DOHH2 (cell line): ENCODE measurements around the gene CNOT4.
A peak's percentile ranks its signal among the peaks of the same experiment; 100 is the strongest.

ENCODE experiments used
- H3F3A ChIP-seq: fragments of 200-600 bp; sonication (generic), shearing (Covaris generic); 2 replicates; pipeline ENCODE4 v1.6.0; 2016; ENCODE audit warnings: antibody characterized with exemption, mild to moderate bottlenecking; ENCODE audit not compliant: control insufficient read depth, insufficient read depth
- H3K27ac ChIP-seq: fragments of 200-600 bp; sonication (generic); 2 replicates; pipeline ENCODE4 v1.5.1; 2014; ENCODE audit warnings: low read depth, mild to moderate bottlenecking, low read length, moderate library complexity
- H3K27me3 ChIP-seq: fragments of 200-600 bp; sonication (generic); 2 replicates; pipeline ENCODE4 v1.6.1; 2014; ENCODE audit warnings: mild to moderate bottlenecking, low read length, mixed read lengths; ENCODE audit not compliant: control insufficient read depth
- H3K36me3 ChIP-seq: fragments of 200-600 bp; sonication (generic); 2 replicates; pipeline ENCODE4 v1.6.1; 2014; ENCODE audit warnings: mild to moderate bottlenecking, low read length, moderate library complexity, mixed read lengths; ENCODE audit not compliant: control insufficient read depth
- H3K4me1 ChIP-seq: fragments of 200-600 bp; sonication (generic); 2 replicates; pipeline ENCODE4 v1.6.1; 2014; ENCODE audit warnings: mild to moderate bottlenecking, low read length, mixed read lengths; ENCODE audit not compliant: control insufficient read depth
- H3K4me2 ChIP-seq: fragments of 200-600 bp; sonication (generic); 2 replicates; pipeline ENCODE4 v1.6.0; 2014; ENCODE audit warnings: mild to moderate bottlenecking, low read length, moderate library complexity
- H3K4me3 ChIP-seq: fragments of 200-600 bp; sonication (generic); 2 replicates; pipeline ENCODE4 v1.5.1; 2014; ENCODE audit warnings: mild to moderate bottlenecking, low read length, mixed read lengths
- H3K79me2 ChIP-seq: fragments of 200-600 bp; sonication (generic); 2 replicates; pipeline ENCODE4 v1.6.1; 2014; ENCODE audit warnings: mild to moderate bottlenecking, low read length, mixed read lengths; ENCODE audit not compliant: control insufficient read depth
- H3K9me2 ChIP-seq: fragments of 200-600 bp; sonication (generic); replicated peaks from 2 replicates; pipeline ENCODE4 v1.6.1; 2014; ENCODE audit warnings: mild to moderate bottlenecking, low read length, mixed read lengths; ENCODE audit not compliant: control insufficient read depth
- H3K9me3 ChIP-seq: fragments of 200-600 bp; sonication (generic); 2 replicates; pipeline ENCODE4 v1.6.1; 2014; ENCODE audit warnings: antibody characterized with exemption, low read length, mixed read lengths; ENCODE audit not compliant: control insufficient read depth, insufficient read depth
- H4K20me1 ChIP-seq: fragments of 200-600 bp; sonication (generic); 2 replicates; pipeline ENCODE4 v1.6.0; 2014; ENCODE audit warnings: low read depth, mild to moderate bottlenecking, antibody characterized with exemption, low read length, moderate library complexity; ENCODE audit not compliant: control insufficient read depth, insufficient read depth
- CTCF ChIP-seq: fragments of 200-600 bp; sonication (generic); IDR thresholded peaks from one replicate; pipeline ENCODE4 v1.5.1; 2014; ENCODE audit warnings: antibody characterized with exemption, mild to moderate bottlenecking, low read depth, low read length; ENCODE audit not compliant: poor library complexity, severe bottlenecking
- EZH2phosphoT487 ChIP-seq: fragments of 200-600 bp; sonication (generic); IDR thresholded peaks from 2 replicates; pipeline ENCODE4 v1.6.1; 2017; ENCODE audit warnings: borderline replicate concordance, mild to moderate bottlenecking, antibody characterized with exemption, low read length, moderate library complexity, mixed read lengths

CNOT4 gene

GRCh38 chr7:135509839-135510591 lies at the start of gene CNOT4:
CNOT4 (minus strand) TSS chr7:135510102; CDS start chr7:135438331, 71,771 bp downstream.
- Histone ChIP-seq H3K9me2 (no peaks in the 10 kb centered on the region), H3K9me3 (no peaks in the 10 kb centered on the region), H4K20me1 (peaks cover 23% of the 10 kb centered on the region), H3K27ac (peak within 1 kb of the TSS; percentile 72), H3K4me2 (peak within 1 kb of the TSS; percentile 82), H3F3A (peaks cover 5% of the 10 kb centered on the region), H3K36me3 (peaks cover 14% of the 10 kb centered on the region), H3K4me3 (peak within 1 kb of the TSS; percentile 98), H3K27me3 (no peaks in the 10 kb centered on the region), H3K79me2 (peaks cover 49% of the 10 kb centered on the region), H3K4me1 (peaks cover 31% of the 10 kb centered on the region)
- TF ChIP-seq EZH2phosphoT487 (no peak), CTCF (no peak)

GRCh38 chr7:135558881-135559280 lies 49.0 kb upstream of the CNOT4 start:
- H3K27me3 ChIP-seq, result no peaks in the 10 kb centered on the region
- peak overlapping the region; percentile 55 for H3K4me2 ChIP-seq
- H3K4me1 ChIP-seq, result peaks cover 37% of the 10 kb centered on the region
- TF ChIP-seq EZH2phosphoT487 (no peak), CTCF (no peak)
- peaks cover 61% of the 10 kb centered on the region for H3K79me2 ChIP-seq
- H3K9me3 ChIP-seq, result no peaks in the 10 kb centered on the region
- H3K9me2 ChIP-seq, result no peaks in the 10 kb centered on the region
- peaks cover 29% of the 10 kb centered on the region for H3K36me3 ChIP-seq
- H3K4me3 ChIP-seq, result peak overlapping the region; percentile 84
- peaks cover 6% of the 10 kb centered on the region; the same call in 1 of the 2 replicates for H3F3A ChIP-seq
- peaks cover 23% of the 10 kb centered on the region for H4K20me1 ChIP-seq
- H3K27ac ChIP-seq, result no peak overlapping the region

GRCh38 chr7:135558337-135558767 lies 48.5 kb upstream of the CNOT4 start:
- H3K4me1 ChIP-seq, result peaks cover 37% of the 10 kb centered on the region
- peak; percentile 93 for TF ChIP-seq CTCF
- no peak for TF ChIP-seq EZH2phosphoT487

More at GRCh38 chr7:135558337-135558767, 48.5 kb upstream of the CNOT4 start:
- peaks cover 29% of the 10 kb centered on the region for H3K36me3 ChIP-seq
- H3K79me2 ChIP-seq, result peaks cover 56% of the 10 kb centered on the region
- peaks cover 23% of the 10 kb centered on the region for H4K20me1 ChIP-seq
- no peaks in the 10 kb centered on the region for H3K27me3 ChIP-seq
- H3K27ac ChIP-seq, result peak overlapping the region; percentile 82
- no peaks in the 10 kb centered on the region for H3K9me3 ChIP-seq
- H3F3A ChIP-seq, result peaks cover 6% of the 10 kb centered on the region; the same call in 1 of the 2 replicates
- H3K4me2 ChIP-seq, result peak overlapping the region; percentile 55
- no peaks in the 10 kb centered on the region for H3K9me2 ChIP-seq
- peak overlapping the region; percentile 84 for H3K4me3 ChIP-seq
